PC-3 (cell line): Measurements from ENCODE around the gene KCNQ1.

Experiments used
- CTCF ChIP-seq: fragments of 300-600 bp; sonication (generic); conservative IDR thresholded peaks from 2 replicates; pipeline ENCODE4 v1.5.1; 2017; ENCODE audit warnings: antibody characterized with exemption, low read depth, mild to moderate bottlenecking, low read length
- EZH2 ChIP-seq: fragments of 300-600 bp; sonication (generic); IDR thresholded peaks from one replicate; pipeline ENCODE4 v1.6.1; 2017; ENCODE audit warnings: antibody characterized with exemption, mild to moderate bottlenecking, low read length; ENCODE audit not compliant: unreplicated experiment

- TF ChIP-seq CTCF (no peak), EZH2 (no peak)
Measured at GRCh38 chr11:2874963-2875362, 430.2 kb downstream of the KCNQ1 start.
